Stimulated activated CD8-positive, alpha-beta memory T cell treated with anti-CD3 and anti-CD28 coated beads, Interleukin-2, amount 100 ng/mL, for 48 hours (primary cell): ENCODE data around the gene SRR.

Source experiments
- DNase-seq, 2 donors: peaks; one replicate each; pipeline ENCODE4 v3.0.0-alpha.2; 2020; ENCODE audit warnings: low read depth in 2 of 2

SRR gene

DNA sequence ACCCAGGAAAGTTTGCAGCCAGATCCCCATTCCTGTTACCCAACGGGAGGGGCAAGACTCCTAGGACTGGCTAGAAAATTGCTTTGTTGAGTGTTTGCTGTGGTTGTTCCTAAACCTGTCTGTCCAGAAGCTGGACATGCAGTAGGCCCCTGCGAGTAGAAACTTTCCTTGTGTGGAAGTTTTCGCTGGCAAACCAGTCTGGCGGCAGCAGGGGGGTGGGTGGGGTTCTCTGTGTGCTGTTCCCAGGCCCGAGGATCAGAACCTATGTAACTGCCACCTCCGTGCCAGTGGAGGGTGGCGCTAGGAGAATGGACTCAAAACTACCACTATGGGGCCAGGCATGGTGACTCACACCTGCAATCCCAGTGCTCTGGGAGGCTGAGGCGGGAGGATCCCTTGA lies 42.7 kb downstream of the SRR start:
- no peak for DNase-seq

DNA sequence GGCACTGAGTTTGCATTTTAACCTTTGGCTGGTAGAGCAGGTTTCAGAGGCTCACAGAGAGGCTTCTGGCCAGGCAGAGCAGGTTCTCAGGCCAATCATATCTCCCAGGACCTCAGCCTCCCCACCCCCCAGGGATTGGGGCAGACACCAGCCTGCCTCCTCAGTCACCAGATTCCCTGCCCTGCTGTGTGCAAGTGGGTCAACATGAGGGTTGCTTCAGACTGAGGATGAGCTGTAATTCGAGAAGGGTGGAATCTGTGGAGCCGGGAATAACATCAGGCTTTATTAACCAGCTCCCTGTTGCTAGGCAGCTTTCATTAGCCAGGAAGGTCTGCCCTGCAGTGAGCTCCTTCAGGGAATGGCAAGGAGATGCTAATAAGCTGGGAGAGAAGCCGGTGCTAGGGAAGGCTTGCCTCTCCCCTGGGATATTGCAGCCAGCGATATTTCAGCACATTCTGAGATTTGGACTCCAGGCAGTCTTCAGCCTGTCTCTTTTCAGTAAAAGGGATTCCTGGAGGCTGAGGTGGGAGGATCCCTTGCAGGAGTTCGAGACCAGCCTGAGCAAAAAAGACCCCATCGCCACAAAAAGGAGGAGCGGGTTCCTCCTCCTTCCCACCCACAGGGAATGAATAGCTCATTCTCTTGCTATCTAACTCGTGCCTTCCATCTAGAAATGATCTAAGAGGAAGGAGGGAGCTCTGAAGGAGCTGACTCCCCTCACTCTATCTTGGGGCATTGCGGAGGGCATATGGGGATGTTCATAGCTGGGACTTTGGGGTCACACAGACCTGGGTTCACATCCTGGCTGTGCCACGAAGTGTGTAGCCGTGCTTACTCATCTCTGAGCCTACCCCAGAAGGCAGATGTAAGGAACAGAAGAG lies 44.3 kb downstream of the SRR start:
- DNase-seq = no peak

DNA sequence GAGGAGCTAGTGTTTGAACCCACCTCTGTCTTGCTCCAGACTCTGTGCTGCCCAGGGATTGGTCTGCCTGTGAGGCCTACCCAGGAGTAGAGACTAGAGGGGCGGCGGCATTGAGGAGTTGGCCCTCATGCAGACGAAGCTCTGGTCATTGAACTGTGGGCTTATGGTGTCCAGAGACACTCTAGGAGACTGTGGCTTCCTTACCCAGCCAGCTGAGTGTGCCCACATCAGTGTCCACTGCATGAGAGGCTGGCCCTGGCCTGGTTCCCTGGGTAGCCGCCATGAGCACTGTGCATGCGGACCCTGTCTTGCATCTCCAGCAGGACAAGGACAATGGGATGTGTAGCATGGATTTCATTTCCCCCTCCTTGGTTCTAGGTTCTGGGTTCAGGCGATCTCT lies 47.5 kb downstream of the SRR start:
- no peak for DNase-seq

DNA sequence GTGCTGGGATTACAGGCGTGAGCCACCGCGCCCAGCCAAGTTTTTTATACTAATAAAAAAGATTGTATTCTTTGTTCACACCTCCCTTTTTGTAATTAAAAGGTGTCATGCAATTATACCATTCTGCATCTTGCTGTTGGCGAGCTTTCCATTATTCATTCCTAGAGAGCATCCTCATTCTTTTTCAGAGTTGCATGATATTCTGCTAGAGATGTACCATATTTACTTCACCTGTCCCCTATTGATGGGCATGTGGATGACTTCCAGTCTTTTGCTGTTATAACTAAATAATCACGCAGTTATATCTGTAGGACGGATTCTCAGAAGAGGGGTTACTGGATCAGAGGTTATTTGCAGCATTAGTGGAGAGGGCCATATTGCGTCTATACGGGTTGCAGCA lies 50.6 kb downstream of the SRR start:
- no peak for DNase-seq

DNA sequence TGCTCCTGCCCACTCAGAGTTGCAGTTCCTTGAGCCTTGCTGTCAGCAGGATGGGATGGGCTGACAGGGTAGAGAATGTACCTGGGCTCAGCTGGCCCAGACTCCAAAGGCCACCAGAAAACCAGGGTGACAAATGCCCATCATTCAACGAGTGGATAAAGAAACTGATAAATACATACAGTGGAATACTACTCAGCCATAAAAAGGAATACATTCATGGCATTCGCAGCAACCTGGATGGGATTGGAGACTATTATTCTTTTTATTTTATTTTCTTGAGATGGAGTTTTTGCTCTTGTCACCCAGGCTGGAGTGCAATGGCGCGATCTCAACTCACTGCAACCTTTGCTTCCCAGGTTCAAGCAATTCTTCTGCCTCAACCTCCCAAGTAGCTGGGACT lies 53.5 kb downstream of the SRR start:
- no peak for DNase-seq

DNA sequence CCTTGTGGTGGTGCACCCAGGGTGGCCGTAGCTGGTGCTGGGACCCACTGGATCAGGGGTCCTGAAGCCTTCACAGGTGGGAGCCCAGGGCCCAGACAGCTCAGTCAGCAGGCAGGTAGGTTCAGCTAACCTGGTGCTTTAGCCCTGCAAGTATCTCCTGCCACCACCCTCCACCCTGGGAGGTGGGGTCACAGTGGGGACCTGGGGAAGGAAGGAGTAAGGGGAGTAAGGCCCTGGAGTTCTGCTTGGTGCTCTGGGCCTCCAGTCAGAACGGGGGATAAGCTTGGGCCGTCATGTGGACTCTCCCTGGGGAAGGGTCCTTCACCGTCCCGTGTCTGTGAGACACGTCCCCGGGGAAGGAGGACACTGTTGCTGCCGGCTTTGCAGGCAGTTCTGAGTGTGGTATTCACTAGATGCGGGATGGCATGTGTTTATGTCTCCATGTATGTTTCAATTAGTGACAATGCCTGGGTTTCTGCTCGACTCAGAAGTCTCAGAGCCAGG lies 54.2 kb downstream of the SRR start:
- DNase-seq = no peak

DNA sequence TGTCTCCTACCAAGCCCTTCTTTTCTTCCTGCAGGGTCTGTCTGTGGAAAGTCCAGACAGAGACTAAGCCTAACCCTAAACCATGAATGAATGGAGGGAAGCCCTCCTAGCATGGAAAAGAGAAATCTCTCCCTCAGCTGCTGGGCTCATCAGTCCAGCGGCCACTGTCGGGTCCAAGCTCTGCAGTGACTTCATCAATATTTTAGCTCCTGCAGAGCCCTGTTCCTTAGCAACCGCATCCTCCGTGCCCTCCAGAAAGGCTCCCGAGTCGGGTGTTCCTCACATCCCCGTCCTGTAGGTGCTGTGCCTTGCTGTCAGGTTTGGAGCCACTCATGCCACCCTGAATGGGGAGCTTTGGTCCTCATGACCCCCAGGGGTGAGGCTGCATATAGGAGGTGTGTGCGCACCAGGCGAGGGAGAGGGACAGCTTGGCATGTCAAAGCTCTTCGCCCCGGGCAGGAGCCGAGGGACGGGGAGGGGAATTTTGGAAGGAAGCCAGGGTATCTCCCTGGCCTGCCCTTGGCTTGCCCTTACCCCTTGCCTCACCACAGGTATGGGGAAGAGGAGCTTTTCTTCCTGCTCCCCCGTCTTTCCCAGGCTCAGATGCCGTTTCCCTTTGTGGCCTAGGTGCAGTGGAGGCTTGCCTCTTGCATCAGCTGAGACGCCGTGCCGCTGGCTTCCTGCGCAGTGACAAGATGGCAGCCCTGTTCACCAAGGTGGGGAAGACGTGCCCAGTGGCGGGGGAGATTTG lies 57.4 kb downstream of the SRR start:
- no peak for DNase-seq

DNA sequence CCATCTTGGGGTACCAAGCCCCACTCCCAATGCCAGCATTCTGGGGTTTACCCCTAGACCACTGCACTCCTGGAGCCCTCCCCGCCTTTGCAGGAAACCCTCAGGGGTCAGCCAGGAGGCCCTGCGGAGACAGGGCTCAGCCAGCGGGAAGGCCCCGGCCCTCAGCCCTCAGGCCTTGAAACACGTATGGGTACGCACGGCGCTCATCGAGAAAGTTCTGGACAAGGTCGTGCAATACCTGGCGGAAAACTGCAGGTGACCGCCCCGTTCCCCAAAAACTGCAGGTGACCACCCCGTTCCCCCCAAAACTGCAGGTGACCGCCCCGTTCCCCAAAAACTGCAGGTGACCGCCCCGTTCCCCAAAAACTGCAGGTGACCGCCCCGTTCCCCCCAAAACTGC lies 58.3 kb downstream of the SRR start:
- DNase-seq = no peak

DNA sequence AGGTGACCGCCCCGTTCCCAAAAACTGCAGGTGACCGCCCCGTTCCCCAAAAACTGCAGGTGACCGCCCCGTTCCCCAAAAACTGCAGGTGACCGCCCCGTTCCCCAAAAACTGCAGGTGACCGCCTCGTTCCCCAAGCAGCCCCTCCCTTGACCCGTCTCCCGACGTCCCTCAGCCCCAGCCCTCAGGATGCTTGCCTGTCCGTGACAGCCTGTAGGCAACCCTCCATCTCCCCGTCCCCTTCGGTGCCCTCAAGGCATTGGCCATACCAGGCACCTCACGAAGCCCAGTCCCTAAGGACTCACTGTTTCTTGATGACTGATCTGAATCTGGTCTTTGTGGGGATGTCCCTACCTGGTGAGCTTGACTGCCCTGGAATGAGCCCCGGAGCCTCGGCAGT lies 58.7 kb downstream of the SRR start:
- no peak for DNase-seq

DNA sequence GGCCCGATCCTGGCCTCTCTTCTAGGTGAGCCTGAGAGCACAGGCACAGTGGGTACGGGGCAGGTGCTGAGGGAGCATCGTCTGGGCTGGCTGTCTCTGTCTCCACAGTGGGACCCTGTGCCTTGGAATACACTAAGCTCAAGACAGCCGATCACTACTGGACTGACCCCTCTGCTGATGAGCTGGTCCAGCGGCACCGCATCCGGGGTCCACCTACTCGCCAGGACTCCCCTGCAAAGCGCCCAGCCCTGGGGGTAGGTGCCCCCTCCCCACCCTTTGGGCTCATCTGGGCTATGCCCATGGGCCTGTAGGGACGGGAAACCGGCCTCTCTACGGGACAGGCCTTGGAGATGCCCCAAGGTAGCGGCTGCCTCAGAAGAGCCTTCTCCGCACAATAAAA lies 59.1 kb downstream of the SRR start:
- DNase-seq = no peak

DNA sequence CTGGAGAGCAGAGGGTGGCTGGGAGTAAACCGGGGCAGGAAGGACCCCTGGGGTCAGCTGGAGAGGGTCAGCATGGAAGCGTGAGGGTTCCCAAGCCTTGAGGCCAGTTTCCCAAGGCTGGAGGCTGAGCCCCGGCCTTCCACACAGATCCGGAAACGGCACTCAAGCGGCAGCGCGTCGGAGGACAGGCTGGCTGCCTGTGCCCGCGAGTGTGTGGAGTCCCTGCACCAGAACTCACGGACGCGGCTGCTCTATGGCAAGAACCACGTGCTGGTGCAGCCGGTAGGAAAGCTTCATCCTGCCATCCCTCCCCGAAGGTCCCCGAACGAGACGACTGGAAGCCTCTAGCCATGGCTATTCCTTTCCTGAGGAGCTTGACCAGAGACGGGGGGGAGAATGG lies 59.6 kb downstream of the SRR start:
- no peak for DNase-seq

DNA sequence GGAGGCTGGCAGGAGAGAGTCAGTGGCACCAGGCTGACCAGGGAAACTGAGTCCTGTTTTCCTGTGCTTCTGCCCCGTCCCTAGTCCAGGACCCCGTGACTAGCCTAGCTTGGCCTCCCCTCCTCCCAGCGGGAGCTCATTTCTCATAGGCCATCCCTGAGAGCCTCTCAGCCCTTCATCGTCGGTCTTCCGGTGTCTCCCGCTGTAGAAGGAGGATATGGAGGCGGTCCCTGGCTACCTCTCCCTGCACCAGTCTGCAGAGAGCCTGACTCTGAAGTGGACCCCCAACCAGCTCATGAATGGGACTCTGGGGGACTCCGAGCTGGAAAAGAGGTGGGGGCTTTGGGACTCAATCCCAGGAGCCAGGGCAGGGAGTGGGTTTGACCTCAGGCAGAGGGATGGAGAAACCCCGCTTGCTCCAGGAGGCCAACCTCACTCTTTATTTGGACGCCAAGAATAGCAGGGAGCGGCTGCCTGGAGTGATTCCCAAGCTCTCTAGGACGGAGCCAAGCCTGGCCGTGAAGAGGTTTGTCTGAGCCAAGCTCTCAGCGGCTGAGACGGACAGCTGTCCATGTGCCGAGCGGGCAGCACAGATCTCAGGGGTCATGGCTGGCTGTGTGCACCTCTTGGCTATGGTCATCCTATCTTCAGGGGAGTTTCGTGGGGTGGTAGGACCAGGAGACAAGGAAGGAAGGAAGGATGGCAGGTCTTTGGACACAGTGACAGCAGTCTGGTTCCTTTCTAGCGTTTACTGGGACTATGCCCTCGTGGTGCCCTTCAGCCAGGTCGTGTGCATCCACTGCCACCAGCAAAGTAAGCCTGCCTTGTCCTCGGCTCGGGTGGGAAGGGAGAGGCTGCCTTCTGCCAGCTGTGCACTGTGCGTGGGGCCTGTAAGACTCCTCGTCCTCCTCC lies 60.4 kb downstream of the SRR start:
- no peak for DNase-seq

DNA sequence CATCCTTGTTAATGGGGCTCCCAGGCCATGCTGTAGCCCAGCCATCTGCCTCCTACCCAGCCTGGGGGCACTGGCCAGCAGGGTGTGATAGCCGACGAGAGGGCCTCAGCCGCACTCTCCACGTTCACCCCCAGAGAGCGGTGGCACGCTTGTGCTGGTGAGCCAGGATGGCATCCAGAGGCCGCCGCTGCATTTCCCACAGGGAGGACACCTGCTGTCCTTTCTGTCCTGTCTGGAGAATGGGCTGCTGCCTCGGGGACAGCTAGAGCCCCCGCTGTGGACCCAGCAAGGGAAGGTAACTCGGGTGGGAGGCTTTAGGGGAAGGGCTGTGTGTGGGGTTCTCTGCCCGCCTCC lies 61.0 kb downstream of the SRR start:
- DNase-seq = no peak

DNA sequence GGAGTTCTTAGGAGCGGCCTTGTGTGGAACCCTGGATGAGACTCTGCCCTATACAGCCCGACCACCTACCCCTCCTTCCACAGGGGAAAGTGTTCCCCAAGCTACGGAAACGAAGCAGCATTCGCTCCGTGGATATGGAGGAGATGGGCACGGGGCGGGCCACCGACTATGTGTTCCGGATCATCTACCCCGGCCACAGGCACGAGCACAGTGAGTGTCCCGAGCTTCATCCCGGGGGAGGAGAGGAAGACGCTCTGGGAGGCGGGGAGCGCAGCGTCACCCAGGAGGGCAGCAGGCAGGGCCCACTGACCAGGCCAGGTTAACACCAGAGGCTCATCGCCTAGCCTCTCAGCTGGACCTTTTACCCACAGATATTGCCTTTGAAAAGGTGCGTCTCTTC lies 61.4 kb downstream of the SRR start:
- no peak for DNase-seq

DNA sequence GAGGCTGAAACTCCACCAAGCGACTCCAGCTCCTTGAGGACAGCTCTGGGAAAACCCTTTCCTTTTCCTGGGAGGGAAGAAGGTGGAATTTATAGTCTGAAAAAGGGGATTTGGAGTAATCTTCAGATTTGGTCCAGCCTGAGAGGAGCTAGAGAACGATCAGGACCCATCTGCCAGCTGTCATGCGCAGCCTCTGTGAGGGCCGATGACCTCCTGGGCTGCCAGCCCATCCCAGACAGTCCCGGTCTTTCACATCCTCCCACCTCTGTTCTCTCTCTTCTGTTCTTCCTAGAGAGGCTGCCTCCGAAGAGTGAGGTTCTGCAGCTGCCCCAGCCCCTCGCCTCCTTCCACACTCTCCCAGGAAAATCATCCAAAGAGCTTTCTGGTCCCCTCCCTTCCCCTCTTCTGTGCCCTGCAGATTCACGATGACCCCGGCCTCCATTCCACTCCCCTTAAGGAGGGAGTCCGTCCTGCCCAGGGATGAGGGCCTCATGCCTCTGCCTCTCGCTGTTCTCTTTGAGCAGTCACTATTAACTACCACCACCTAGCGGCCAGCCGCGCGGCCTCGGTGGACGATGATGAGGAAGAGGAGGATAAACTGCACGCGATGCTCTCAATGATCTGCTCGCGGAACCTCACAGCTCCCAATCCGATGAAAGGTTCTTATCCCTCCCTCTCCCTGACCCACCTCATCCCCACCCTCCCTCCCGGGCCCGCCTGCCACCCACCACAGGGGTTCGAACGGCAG lies 63.2 kb downstream of the SRR start:
- no peak for DNase-seq

DNA sequence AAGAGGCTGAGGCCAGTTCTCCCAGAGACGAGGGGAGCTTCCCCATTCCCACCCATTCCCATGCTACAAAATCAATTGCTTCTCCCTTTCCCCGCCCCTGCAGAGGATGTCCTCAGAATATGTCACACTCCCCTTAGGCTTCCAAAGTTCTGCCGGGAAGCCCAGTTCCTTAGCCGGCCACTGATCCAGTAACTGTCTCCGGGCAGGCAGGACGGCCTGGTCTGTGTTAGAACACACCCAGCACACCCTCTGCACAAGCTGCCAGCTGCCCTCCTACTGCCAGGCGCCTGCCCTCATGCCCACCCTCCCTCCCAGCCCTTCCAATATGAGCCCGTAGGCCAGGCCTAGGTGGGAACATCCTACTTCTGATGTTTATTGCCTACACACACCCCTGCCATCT lies 64.6 kb downstream of the SRR start:
- no peak for DNase-seq

DNA sequence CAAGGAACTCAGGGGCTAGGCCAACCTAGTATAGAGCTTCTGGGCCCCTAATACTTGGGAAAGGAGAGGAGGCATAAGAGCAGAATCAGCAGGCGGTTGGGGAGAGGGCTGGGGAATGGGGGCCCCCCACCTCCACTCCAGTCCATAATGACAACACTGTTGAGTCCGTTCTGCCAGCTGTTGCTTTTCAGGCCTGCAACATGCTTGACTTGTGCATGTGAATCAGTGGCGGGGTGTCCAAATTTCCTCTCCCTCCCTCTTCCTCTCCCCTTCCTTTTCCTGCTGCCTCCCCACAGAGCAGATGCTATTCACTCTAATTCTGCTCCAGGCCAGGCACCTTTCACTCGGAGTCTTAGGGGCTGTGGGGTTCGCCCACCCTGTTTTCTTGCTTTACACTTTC lies 65.3 kb downstream of the SRR start:
- no peak for DNase-seq

DNA sequence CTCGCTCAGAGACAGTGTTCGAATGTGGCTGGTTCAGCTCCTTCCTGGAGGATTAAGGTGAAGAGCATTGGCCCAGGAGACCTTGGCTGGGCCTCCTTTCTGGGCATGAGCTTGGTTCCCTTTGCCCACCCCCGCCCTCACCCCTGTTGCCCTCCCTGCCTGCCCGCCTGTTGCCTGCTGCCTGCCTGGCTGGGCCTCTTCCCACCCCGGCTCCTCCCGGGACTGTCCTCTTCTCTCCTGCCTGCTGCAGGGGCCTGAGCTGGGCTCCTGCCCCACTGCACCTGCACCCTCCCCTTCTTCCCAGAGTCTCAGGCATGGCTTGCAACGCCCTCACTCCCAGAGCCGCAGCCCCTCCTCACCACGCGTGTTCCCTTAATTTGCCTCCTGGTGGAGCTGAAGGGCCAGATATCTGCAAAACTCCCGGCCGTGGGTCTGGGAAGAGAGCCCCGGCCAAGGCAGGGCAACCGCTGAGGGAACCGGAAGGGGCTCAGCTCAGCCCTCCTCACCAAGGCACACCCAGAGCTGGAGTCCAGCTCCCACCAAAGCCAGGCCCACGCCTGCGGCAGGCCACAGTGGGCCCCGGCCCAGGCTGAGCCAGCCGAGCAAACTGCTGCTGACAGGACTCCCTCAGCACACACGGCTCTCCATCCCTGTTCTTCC lies 65.9 kb downstream of the SRR start:
- no peak for DNase-seq

DNA sequence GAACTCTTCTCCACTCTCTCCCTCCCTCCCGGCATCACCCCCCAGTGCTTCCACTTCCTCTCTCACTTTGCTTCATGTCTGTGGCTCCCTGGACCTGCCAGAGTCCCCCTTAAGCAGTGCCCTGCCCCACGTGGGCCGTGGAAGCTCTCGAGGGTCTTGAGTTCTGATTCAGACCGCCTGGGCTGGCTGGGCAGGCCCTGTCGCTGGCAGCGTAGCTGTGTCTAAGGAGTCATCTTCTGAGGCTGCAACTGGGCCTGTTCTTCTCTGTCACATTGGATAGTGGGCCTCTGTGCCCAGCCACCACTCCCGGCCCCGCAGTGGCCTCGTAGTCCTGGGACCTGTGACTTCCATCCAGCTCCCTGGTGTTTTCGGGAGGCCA lies 66.5 kb downstream of the SRR start:
- DNase-seq = no peak

DNA sequence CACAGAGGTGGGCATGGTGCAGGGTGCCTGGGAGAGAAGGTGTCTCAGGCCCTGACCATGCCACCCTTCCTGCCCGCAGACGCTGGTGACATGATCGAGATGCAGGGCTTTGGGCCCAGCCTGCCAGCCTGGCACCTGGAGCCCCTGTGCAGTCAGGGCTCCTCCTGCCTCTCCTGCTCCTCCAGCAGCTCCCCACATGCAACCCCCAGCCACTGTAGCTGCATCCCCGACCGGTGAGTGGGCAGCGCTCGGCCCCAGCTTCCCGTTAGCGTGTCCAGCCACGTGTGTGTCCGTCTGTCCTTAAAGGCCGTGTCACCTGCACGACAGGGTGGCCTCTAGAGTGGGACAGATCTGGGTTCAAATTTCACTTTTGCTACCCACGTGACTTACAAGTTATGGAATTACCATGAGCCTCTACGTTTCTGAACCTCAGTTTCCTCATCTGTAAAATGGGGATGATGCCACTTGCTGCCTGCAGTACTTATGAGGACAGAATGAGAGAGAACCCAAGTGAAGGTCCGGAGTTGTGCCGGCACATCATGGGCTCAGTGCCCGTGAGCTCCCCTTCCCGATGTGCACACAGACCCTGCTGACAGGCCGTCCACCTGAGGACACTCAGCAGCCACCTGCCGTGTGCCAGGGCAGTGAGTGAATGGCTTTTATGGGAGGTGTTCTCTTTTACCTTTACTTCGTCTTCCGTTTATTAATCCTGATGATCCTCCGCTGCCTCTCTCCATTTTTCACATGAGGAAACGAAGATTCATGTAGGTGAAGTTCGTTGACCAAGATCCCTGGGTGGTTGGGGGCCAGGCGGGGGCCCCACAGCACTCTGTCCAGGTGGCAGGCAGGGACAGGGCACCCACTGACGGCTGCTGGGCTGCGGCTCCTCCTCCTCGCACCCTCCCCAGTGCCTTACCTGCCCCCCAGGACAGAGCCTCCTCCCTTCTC lies 67.7 kb downstream of the SRR start:
- no peak for DNase-seq
